K562 (cell line): ENCODE data around the gene KLK1. TPM values are rescaled to one million over a fixed set of nuclear protein-coding genes. Genes with fewer than 3 reads are reported as not detected.
A peak's percentile ranks its signal among the peaks of the same experiment; 100 is the strongest.

ENCODE experiments used
- BRD4 ChIP-seq: fragments of 200-600 bp; sonication (generic); IDR thresholded peaks from 2 replicates; pipeline ENCODE4 v1.6.1; 2017; ENCODE audit warnings: inconsistent platforms
- CHAMP1 ChIP-seq: fragments of 450-650 bp; IDR thresholded peaks from 2 replicates; pipeline ENCODE4 v1.6.1; 2016; ENCODE audit warnings: mild to moderate bottlenecking
- DMBX1 ChIP-seq: fragments of 250-450 bp; sonication (Bioruptor Pico); IDR thresholded peaks from 2 replicates; pipeline ENCODE4 v1.8.0; 2022; ENCODE audit warnings: inconsistent platforms, mild to moderate bottlenecking, moderate library complexity, borderline replicate concordance
- ETV1 ChIP-seq: fragments of 450-650 bp; conservative IDR thresholded peaks from 2 replicates; pipeline ENCODE4 v1.6.1; 2016; ENCODE audit warnings: missing genetic modification characterization, control low read depth, low read depth, missing compliant biosample characterization
- FOXK2 ChIP-seq, 2 experiments: fragments of 450-650 bp; IDR thresholded peaks in 1 of 2; conservative IDR thresholded peaks in 1 of 2; 2 replicates each; pipeline ENCODE4 v1.6.1; 2016; ENCODE audit warnings: low read depth in 2 of 2, mild to moderate bottlenecking in 1 of 2
- HMG20B ChIP-seq: fragments of 250-450 bp; sonication (Bioruptor Pico); IDR thresholded peaks from 2 replicates; pipeline ENCODE4 v1.5.0; 2021; ENCODE audit warnings: mild to moderate bottlenecking
- LARP7 ChIP-seq: fragments of 450-650 bp; IDR thresholded peaks from 2 replicates; pipeline ENCODE4 v1.6.1; 2016
- MYC ChIP-seq, 2 experiments: fragments of 250-450 bp in 1 of 2; sonication (Bioruptor Pico) in 1 of 2; IDR thresholded peaks; 2 replicates each; pipeline versions ENCODE4 v1.5.1 to v1.6.1; 2012 to 2021; ENCODE audit warnings: low read depth in 2 of 2, borderline replicate concordance in 1 of 2, improper control_type of control experiment in 1 of 2, low read length in 1 of 2, mild to moderate bottlenecking in 1 of 2, moderate library complexity in 1 of 2
- PYGO2 ChIP-seq: fragments of 450-650 bp; IDR thresholded peaks from 2 replicates; pipeline ENCODE4 v1.6.1; 2016; ENCODE audit warnings: mild to moderate bottlenecking, missing genetic modification characterization, moderate library complexity, missing compliant biosample characterization
- ZNF121 ChIP-seq: sonication (generic); formaldehyde crosslinking; conservative IDR thresholded peaks from 2 replicates; pipeline ENCODE4 v1.8.0; 2022; ENCODE audit warnings: missing genetic modification reagents
- ZNF57 ChIP-seq: fragments of 450-650 bp; formaldehyde crosslinking; IDR thresholded peaks from 2 replicates; pipeline ENCODE4 v1.4.0; 2020; ENCODE audit warnings: mild to moderate bottlenecking, moderate library complexity
- ZNF668 ChIP-seq: fragments of 250-450 bp; sonication (Bioruptor Pico); IDR thresholded peaks from 2 replicates; pipeline ENCODE4 v1.8.0; 2022; ENCODE audit warnings: mild to moderate bottlenecking, inconsistent platforms
- ZNF785 ChIP-seq: fragments of 250-450 bp; sonication (Bioruptor Pico); IDR thresholded peaks from 2 replicates; pipeline ENCODE4 v1.4.0; 2020; ENCODE audit warnings: mild to moderate bottlenecking
- polyA plus RNA-seq, 8 experiments: library from polyadenylated mRNA; depleted of rRNA in 4 of 8; stranded (reverse) in 5 of 8; unstranded in 3 of 8; fragments of >200 nt; fragmentation: Nextera tagmentation in 2 of 8; fragmentation: Illumina TruSeq in 1 of 8; extraction: Ambion mirVana in 2 of 8; extraction: Trizol in 1 of 8; gene quantifications; 2 replicates each; pipeline versions ENCODE4 v1.2.1 to v1.2.3, GENCODE V29; 2011 to 2014; ENCODE audit warnings: inconsistent platforms in 1 of 8, missing spikeins in 1 of 8
- total RNA-seq, 7 experiments: library from RNA; depleted of rRNA in 6 of 7; stranded (reverse); fragments of >200 nt in 6 of 7; fragmentation: Illumina TruSeq in 2 of 7; extraction: Trizol in 2 of 7; gene quantifications; 2 replicates each; pipeline versions ENCODE4 v1.2.1 to v1.2.3, GENCODE V29; 2011 to 2021; ENCODE audit warnings: low replicate concordance in 1 of 7
- TF ChIP-seq, protein P1 (sequence below): sonication (generic); formaldehyde crosslinking; IDR thresholded peaks from 2 replicates; pipeline ENCODE4 v1.8.0; 2023; ENCODE audit warnings: missing genetic modification reagents, mild to moderate bottlenecking, borderline replicate concordance
- TF ChIP-seq, protein P2 (sequence below): fragments of 250-450 bp; sonication (Bioruptor Pico); IDR thresholded peaks from 2 replicates; pipeline ENCODE4 v1.4.0; 2020; ENCODE audit warnings: mild to moderate bottlenecking, moderate library complexity

KLK1 gene
- total and polyA plus RNA-seq, 9 of the 15 experiments (the other 6 are each of a cell fraction or from before 2014, with no cell fraction given): 0.87 to 15.4 (median 9.1) TPM

DNA sequence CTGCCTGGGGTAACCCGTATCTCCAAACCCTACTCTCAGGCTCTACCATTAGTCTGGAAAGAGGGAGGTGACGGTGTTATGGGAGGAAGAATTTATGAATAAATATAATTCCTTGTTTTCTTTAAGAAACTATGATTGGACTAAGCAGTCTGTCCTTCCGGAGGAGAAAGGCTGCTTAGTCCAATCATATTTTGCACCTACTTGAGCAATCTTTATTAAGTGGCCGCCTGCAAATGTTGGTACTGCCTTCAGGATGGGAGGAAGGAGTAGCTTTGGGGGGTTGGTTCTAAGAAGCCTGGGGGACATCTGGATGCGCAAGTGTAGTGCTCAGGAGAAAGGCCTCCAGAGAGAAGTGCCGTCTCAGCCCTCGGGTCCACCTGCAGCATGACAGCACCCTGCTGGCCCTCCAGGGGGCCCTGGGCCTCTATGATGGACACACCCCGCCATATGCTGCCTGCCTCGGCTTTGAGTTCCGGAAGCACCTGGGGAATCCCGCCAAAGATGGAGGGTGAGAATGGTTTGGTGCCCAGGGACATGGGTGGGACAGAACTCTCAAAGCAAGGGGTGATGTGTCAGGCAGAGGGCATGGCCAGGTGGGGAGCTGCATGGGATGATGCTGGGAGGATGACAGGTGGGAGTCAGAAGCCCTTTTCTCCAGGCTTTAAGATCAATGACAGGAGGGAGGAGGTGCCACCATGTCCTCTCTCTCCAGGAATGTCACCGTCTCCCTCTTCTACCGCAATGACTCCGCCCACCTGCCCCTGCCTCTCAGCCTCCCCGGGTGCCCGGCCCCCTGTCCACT is 29.3 kb downstream of the KLK1 start (continued):
- TF ChIP-seq CHAMP1 (no peak), MYC (IDR thresholded peaks at IDR 0.05; ENCODE audit: low read depth, low read length) (peak; percentile 70), MYC (CRISPR knock-in tag; IDR thresholded peaks at IDR 0.05; ENCODE audit: borderline replicate concordance, low read depth) (no peak), ETV1 (tag) (peak; percentile 69), ZNF121 (CRISPR knock-in tag) (no peak), BRD4 (no peak), FOXK2 (conservative IDR thresholded peaks at IDR 0.05 in 1 of 2, IDR thresholded peaks at IDR 0.05 in 1 of 2; ENCODE audit: low read depth in 2 of 2) (no peak), HMG20B (no peak), PYGO2 (tag) (no peak), DMBX1 (CRISPR knock-in tag) (no peak), ZNF668 (CRISPR knock-in tag) (no peak), ZNF785 (CRISPR knock-in tag) (no peak), ZNF57 (CRISPR knock-in tag) (no peak), LARP7 (no peak)
- TF ChIP-seq, protein P1, sequence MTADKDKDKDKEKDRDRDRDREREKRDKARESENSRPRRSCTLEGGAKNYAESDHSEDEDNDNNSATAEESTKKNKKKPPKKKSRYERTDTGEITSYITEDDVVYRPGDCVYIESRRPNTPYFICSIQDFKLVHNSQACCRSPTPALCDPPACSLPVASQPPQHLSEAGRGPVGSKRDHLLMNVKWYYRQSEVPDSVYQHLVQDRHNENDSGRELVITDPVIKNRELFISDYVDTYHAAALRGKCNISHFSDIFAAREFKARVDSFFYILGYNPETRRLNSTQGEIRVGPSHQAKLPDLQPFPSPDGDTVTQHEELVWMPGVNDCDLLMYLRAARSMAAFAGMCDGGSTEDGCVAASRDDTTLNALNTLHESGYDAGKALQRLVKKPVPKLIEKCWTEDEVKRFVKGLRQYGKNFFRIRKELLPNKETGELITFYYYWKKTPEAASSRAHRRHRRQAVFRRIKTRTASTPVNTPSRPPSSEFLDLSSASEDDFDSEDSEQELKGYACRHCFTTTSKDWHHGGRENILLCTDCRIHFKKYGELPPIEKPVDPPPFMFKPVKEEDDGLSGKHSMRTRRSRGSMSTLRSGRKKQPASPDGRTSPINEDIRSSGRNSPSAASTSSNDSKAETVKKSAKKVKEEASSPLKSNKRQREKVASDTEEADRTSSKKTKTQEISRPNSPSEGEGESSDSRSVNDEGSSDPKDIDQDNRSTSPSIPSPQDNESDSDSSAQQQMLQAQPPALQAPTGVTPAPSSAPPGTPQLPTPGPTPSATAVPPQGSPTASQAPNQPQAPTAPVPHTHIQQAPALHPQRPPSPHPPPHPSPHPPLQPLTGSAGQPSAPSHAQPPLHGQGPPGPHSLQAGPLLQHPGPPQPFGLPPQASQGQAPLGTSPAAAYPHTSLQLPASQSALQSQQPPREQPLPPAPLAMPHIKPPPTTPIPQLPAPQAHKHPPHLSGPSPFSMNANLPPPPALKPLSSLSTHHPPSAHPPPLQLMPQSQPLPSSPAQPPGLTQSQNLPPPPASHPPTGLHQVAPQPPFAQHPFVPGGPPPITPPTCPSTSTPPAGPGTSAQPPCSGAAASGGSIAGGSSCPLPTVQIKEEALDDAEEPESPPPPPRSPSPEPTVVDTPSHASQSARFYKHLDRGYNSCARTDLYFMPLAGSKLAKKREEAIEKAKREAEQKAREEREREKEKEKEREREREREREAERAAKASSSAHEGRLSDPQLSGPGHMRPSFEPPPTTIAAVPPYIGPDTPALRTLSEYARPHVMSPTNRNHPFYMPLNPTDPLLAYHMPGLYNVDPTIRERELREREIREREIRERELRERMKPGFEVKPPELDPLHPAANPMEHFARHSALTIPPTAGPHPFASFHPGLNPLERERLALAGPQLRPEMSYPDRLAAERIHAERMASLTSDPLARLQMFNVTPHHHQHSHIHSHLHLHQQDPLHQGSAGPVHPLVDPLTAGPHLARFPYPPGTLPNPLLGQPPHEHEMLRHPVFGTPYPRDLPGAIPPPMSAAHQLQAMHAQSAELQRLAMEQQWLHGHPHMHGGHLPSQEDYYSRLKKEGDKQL (CRISPR knock-in tag): no peak
- TF ChIP-seq, protein P2, sequence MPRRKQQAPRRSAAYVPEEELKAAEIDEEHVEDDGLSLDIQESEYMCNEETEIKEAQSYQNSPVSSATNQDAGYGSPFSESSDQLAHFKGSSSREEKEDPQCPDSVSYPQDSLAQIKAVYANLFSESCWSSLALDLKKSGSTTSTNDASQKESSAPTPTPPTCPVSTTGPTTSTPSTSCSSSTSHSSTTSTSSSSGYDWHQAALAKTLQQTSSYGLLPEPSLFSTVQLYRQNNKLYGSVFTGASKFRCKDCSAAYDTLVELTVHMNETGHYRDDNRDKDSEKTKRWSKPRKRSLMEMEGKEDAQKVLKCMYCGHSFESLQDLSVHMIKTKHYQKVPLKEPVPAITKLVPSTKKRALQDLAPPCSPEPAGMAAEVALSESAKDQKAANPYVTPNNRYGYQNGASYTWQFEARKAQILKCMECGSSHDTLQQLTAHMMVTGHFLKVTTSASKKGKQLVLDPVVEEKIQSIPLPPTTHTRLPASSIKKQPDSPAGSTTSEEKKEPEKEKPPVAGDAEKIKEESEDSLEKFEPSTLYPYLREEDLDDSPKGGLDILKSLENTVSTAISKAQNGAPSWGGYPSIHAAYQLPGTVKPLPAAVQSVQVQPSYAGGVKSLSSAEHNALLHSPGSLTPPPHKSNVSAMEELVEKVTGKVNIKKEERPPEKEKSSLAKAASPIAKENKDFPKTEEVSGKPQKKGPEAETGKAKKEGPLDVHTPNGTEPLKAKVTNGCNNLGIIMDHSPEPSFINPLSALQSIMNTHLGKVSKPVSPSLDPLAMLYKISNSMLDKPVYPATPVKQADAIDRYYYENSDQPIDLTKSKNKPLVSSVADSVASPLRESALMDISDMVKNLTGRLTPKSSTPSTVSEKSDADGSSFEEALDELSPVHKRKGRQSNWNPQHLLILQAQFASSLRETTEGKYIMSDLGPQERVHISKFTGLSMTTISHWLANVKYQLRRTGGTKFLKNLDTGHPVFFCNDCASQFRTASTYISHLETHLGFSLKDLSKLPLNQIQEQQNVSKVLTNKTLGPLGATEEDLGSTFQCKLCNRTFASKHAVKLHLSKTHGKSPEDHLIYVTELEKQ (CRISPR knock-in tag): no peak
